Cerebellar nuclear complex (tissue), 1 donor: ENCODE data around the gene CRCP.
A peak's percentile ranks its signal among the peaks of the same experiment; 100 is the strongest.

Experiments
- DNase-seq, 2 experiments: peaks; one replicate each; lab custom pipeline; 2025; lab: John Stamatoyannopoulos, UW

CRCP gene

DNA sequence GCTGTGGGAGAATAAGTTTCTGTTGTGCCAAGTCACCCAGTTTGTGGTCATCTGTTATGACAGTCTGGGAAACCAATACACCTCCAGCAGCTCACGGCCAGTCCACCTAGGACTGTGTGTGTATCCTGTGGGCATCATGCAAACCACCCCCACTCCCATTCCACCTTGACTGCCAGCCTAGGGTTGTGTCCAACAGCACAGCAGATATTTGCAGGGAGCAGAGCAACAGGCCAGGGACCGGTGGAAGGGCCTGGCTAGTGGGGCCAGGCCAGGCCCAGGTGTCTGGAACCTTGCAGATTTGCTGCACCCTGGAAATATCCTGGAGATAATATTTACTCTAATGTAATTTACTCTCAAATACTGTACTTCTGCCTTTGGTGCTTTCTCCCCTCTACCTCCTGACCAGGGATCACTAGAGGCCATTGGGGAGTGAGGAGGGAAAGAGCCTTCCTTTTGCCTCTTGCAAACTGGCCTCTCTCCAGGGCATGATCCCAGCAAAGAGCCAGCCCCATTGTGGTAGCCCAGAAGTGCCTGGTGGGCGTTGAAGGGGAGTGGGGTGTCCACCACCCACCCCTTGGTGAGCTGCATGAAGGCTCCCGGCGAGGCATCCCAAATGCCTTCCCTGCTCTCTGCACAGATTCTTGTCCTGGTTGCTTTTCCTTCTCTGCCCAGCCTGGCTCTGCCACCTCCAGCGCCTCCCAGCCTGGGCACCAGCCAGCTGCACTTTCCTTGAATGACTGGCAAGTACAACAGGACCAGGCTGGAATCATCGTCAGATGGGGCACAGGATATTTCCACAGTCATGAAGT, 75.3 kb downstream of the CRCP start:
- DNase-seq, result no peak

- no peak for DNase-seq
These were observed 75.8 kb downstream of the CRCP start for GRCh38 chr7:66190504-66190857.

- no peak for DNase-seq
These were observed 78.6 kb downstream of the CRCP start for GRCh38 chr7:66193146-66193725.

- peak in 1 of 2 experiments; percentile 51 for DNase-seq
These were observed 83.8 kb downstream of the CRCP start for GRCh38 chr7:66198469-66198868.

DNA sequence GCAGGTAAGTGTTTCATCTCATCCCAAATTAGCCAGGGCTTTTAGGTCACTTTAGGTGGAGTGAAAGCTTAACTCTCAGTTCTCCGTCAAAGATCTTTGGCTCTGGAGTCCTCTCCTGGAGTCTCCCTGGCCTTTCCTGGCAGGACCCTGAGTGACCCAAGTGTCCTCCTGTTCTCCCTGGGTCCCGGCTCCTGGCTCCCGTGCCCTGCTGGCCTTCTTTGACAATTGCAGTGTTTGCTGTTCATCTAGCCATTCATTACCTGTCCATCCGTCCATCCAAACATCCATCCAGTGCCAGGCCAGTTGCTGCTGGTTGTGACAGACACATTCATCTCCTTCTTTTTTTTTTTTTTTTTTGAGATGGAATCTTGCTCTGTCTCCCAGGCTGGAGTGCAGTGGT, 84.3 kb downstream of the CRCP start:
- no peak for DNase-seq

DNA sequence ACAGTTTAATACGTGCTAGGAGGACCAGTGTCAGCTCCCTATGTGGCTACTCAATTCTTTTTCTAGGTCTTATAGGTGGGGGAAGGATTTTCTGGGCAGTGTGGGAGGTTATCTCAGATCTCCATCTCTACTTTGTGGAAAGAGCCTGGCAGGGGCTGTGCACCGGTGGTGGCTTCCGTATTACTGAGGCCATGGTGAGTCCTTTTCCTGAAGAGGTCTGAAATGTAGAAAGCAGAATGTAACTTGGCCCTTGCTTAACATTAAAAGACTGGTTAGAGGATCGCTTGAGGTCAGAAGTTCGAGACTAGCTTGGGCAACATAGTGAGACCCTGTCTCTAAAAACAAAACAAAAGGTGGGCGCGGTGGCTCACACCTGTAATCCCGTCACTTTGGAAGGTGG, 87.8 kb downstream of the CRCP start:
- DNase-seq, result no peak
